Measurements from ENCODE around the gene TRAPPC3.

The TRAPPC3 gene

DNA sequence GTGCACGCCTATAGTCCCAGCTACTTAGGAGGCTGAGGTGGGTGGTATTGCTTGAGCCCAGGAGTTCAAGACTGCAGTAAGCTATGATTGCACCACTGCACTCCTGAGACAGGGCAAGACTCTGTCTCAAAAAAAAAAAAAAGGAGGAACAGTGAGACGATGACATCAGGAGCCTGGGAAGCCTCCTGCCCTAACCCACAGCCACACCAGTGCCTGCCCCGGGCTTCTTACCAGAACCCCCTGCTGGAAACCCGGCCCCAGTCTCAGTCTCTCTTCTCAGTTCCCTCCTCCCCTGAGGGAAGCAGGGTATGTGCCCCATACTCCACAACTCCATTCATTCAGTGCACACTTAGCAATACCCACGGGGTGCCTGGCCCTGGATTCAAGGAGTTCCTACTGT, 33.4 kb downstream of the TRAPPC3 start:
- no peak for DNase-seq

DNA sequence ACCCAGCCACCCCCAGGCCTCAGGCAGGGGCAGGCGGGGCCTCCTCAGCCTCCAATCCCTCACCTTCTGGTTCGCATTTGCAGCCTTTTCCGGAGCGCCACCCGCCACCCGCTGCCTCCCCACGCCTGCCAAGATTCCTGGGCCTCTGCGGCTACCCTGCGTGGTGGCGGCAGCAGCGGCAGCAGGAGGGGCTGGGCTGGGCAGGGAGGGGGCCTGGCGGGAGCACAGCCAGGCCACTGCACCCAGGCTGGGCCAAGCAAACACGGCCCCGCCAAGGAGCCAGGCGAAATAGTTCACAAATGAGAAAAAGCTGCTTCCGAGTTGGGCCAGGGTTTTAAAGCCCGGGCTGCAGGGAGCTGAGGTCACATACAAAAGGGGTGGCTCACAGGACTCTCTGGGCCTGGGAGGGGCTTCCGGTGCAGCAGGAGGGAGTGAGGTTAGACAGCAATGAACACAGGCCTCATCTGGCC, 34.1 kb downstream of the TRAPPC3 start:
- no peak overlapping the region for H3K27ac Mint-ChIP-seq
- H3K27me3 Mint-ChIP-seq: no peaks in the 10 kb centered on the region
- no peaks in the 10 kb centered on the region for H3K36me3 Mint-ChIP-seq (ENCODE audit: low read depth)
- DNase-seq: no peak
- H3K4me1 Mint-ChIP-seq (ENCODE audit: low read depth): peaks cover 6% of the 10 kb centered on the region
- no peaks in the 10 kb centered on the region for H3K9me3 Mint-ChIP-seq
- H3K4me3 Mint-ChIP-seq: no peak overlapping the region

More for the DNA sequence above, 33.4 kb downstream of the TRAPPC3 start:
- no peaks in the 10 kb centered on the region for H3K9me3 Mint-ChIP-seq
- no peak overlapping the region for H3K4me3 Mint-ChIP-seq
- H3K36me3 Mint-ChIP-seq (ENCODE audit: low read depth): no peaks in the 10 kb centered on the region
- H3K4me1 Mint-ChIP-seq (ENCODE audit: low read depth): peaks cover 5% of the 10 kb centered on the region
- H3K27me3 Mint-ChIP-seq: no peaks in the 10 kb centered on the region
- H3K27ac Mint-ChIP-seq: no peak overlapping the region

DNA sequence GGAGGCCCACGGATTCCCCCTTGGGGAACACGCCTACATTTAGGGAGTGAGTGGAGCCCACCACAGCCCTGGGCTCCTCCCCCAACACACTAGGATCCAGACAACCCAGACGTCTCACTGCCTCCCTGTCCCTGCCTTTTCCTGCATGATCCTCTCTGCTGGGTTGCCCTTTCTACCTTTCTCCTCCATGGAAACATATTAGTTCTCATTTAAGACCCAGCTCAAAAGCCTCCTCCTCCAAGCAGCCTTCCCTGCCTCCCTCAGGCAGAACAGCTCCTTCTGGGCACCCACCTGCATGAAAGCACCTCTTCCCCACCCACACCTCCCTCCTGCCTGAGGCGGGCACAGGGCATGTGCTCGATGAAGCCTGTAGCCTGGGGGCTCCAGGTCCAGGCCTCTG, 34.9 kb downstream of the TRAPPC3 start:
- Mint-ChIP-seq H3K4me3 (no peak overlapping the region), H3K4me1 (ENCODE audit: low read depth) (peaks cover 10% of the 10 kb centered on the region), H3K27me3 (no peaks in the 10 kb centered on the region), H3K27ac (no peak overlapping the region), H3K36me3 (ENCODE audit: low read depth) (no peaks in the 10 kb centered on the region), H3K9me3 (no peaks in the 10 kb centered on the region)
- no peak for DNase-seq

DNA sequence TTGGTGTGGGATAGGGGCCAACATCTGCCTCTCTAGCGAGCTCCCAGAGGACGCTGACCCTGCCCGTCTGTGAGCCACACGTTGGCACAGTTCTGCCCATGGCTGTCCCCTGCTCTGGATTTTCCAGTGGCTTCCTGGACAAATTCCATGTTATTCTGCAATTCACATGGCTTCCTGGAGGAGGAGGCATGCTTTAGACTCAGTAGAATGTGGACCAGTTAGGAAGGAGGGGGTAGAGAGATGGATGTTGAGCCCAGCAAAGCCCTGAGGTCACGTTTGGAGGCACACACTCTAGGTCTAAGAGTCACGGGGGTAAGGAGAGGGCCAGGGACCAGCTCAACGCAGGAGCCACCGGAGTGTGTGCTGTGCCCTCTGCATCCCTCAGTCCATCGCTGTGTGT, 36.5 kb downstream of the TRAPPC3 start:
- Mint-ChIP-seq H3K4me1 (ENCODE audit: low read depth) (peaks cover 24% of the 10 kb centered on the region), H3K9me3 (no peaks in the 10 kb centered on the region), H3K27ac (no peak overlapping the region), H3K4me3 (no peak overlapping the region), H3K36me3 (ENCODE audit: low read depth) (no peaks in the 10 kb centered on the region), H3K27me3 (no peaks in the 10 kb centered on the region)
- DNase-seq: no peak

DNA sequence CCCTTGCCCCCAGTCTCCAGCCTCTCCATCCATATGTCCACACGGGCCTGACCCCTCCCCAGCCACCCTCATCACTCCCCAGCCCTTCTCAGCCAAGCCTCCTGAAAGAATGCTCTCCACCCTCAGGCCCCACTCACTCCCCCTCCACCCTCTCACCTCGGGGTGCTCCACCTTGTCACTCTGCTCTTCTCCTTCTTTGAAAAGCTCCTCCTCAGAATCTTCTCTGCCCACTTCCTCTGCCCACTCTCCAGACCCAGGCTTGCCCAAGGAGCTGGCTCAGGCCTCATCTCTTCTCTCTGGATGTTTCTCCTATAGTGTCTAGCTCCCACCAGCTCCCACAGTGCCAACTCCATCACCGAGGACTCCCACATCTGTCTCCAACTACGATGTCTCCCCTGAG, 38.1 kb downstream of the TRAPPC3 start:
- Mint-ChIP-seq H3K4me3 (no peak overlapping the region), H3K27me3 (no peaks in the 10 kb centered on the region), H3K36me3 (ENCODE audit: low read depth) (no peaks in the 10 kb centered on the region), H3K4me1 (ENCODE audit: low read depth) (peaks cover 24% of the 10 kb centered on the region), H3K9me3 (no peaks in the 10 kb centered on the region), H3K27ac (no peak overlapping the region)
- no peak for DNase-seq

DNA sequence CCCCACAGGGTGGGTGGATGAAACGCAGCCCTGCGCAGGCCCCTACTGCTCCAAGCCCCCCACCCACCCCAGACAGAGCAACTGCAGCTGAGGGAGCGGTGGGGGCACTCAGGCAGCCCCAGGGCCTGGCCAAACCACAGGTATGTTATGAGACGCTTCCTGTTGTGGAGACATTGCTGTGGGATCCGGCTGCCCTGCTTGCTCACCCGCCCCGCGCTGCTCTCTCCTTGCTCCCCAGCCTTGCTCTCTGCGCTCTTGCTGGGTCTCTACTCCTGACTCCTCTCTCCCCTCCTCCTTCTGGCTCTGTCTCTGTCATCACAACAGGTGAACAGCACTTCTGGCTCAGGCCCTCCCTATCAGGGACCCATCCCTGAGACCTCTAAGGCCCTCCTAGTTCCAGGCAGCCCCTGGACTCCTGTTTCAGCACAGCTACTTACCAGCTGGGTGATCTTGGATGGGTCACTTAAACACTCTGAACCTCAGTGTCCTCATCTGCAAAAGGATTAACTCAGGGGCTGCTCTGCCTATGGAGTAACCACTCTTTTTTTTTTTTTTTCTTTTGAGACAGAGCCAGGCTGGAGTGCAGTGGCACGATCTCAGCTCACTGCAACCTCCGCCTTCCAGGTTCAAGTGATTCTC, 40.1 kb downstream of the TRAPPC3 start:
- peak; percentile 53 for DNase-seq
- Mint-ChIP-seq H3K4me3 (no peak overlapping the region), H3K4me1 (ENCODE audit: low read depth) (peaks cover 24% of the 10 kb centered on the region), H3K27ac (peak overlapping the region; percentile 72), H3K36me3 (ENCODE audit: low read depth) (no peaks in the 10 kb centered on the region), H3K9me3 (no peaks in the 10 kb centered on the region), H3K27me3 (no peaks in the 10 kb centered on the region)

DNA sequence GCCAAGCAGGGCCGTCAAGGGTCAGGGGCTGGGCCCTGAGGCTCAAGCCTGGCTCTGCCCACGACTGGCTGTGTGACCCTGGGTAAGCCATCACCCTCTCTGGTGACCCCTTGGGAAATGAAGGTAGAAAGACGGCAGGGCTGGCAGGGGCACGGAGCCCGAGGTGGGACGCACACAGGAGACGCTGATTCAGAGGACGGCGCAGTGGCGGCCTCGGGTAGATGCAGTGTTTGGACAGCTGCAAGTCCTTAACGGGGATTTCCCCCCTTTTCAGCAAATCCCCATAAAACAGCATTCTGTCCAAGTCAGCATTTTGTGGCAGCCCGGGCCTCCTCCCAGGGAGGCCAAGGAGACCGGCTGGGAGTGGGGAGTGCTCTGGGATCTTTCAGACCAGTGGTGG, 41.0 kb downstream of the TRAPPC3 start:
- H3K4me3 Mint-ChIP-seq: no peak overlapping the region
- H3K36me3 Mint-ChIP-seq (ENCODE audit: low read depth): no peaks in the 10 kb centered on the region
- DNase-seq: no peak
- no peak overlapping the region for H3K27ac Mint-ChIP-seq
- no peaks in the 10 kb centered on the region for H3K27me3 Mint-ChIP-seq
- H3K9me3 Mint-ChIP-seq: no peaks in the 10 kb centered on the region
- peaks cover 24% of the 10 kb centered on the region for H3K4me1 Mint-ChIP-seq (ENCODE audit: low read depth)

DNA sequence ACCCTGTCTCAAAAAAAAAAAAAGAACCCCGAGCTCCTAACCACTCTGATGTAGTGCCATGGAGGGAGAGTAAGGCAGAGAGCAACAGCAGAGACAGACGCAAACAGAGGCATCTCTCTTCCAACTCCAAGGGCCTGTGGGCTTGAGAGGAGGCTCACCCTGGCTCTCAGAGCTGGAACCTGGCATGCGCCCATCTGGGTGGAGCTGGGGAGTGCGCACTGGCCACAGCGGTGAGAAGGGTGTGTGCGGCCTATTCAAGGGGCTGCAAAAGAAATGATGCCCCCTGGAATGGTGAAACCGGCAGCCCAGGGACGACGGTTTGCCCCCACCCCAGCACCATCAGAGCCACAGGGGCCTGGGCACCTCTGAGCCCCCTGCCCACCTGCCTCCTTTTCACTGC, 41.9 kb downstream of the TRAPPC3 start:
- H3K4me3 Mint-ChIP-seq: no peak overlapping the region
- no peak for DNase-seq
- no peaks in the 10 kb centered on the region for H3K36me3 Mint-ChIP-seq (ENCODE audit: low read depth)
- no peaks in the 10 kb centered on the region for H3K27me3 Mint-ChIP-seq
- H3K4me1 Mint-ChIP-seq (ENCODE audit: low read depth): peaks cover 24% of the 10 kb centered on the region
- no peaks in the 10 kb centered on the region for H3K9me3 Mint-ChIP-seq
- H3K27ac Mint-ChIP-seq: peak overlapping the region; percentile 47

DNA sequence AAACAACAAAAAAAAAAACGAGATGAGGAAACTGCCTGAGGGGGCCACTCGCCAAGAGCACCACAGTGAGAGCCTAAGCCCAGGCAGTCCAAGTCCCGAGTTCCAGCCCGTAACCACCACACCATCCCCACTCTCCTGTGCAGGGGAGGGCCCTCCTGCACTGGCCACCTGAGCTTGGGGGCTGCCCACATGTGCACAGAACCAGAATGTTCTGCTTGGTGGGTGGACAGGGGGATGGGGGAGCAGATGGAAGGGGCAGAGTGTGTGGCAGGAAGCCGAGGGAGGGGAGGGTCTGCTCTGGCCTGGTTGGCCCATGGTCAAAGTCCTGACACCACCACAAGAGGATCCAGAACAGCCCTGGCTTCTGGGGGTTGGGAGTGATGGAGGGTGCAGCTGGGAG, 43.0 kb downstream of the TRAPPC3 start:
- H3K9me3 Mint-ChIP-seq: no peaks in the 10 kb centered on the region
- no peak overlapping the region for H3K27ac Mint-ChIP-seq
- peaks cover 22% of the 10 kb centered on the region for H3K4me1 Mint-ChIP-seq (ENCODE audit: low read depth)
- no peak overlapping the region for H3K4me3 Mint-ChIP-seq
- DNase-seq: no peak
- no peaks in the 10 kb centered on the region for H3K27me3 Mint-ChIP-seq
- no peaks in the 10 kb centered on the region for H3K36me3 Mint-ChIP-seq (ENCODE audit: low read depth)

DNA sequence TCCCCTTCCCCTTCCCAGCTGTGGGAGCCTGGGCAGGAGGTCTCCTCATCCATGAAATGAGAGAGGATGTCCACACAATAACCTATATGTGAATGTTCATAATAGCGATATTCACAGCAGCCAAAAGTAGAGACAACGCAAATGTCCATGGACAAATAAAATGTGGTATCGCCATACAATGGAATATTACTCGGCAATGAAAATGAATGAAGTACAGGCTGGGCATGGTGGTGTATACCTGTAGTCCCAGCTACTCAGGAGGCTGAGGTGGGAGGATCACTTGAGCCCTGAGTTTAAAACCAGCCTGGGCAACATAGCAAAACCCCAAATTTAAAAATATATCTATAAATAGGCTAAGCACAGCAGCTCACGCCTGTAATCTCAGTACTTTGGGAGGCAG, 47.7 kb downstream of the TRAPPC3 start:
- peaks cover 4% of the 10 kb centered on the region for H3K4me1 Mint-ChIP-seq (ENCODE audit: low read depth)
- H3K36me3 Mint-ChIP-seq (ENCODE audit: low read depth): peaks cover 4% of the 10 kb centered on the region
- DNase-seq: no peak
- H3K4me3 Mint-ChIP-seq: no peak overlapping the region
- no peak overlapping the region for H3K27ac Mint-ChIP-seq
- no peaks in the 10 kb centered on the region for H3K27me3 Mint-ChIP-seq
- H3K9me3 Mint-ChIP-seq: no peaks in the 10 kb centered on the region

DNA sequence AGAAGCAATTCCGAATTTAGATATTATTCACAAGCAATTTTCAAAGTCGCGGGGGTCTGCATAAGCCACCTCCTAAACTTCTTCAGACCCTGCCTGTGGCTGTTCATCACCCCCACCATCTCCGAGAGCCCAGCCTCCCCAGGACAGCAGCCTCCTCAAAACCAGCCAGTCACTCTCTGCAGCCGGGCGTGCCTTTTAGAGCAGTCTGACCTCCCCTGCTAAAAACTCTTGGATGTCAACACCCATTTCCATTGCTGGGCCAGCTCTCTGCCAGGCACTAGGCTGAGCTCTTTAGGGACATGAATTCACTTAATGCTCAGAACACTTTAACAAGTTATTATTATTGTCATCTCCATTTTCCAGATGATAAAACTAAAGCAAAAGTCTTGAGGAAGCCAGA, 48.9 kb downstream of the TRAPPC3 start:
- Mint-ChIP-seq H3K4me1 (ENCODE audit: low read depth) (peaks cover 4% of the 10 kb centered on the region), H3K27ac (no peak overlapping the region), H3K4me3 (no peak overlapping the region), H3K27me3 (no peaks in the 10 kb centered on the region), H3K9me3 (no peaks in the 10 kb centered on the region), H3K36me3 (ENCODE audit: low read depth) (peaks cover 15% of the 10 kb centered on the region)
- no peak for DNase-seq

DNA sequence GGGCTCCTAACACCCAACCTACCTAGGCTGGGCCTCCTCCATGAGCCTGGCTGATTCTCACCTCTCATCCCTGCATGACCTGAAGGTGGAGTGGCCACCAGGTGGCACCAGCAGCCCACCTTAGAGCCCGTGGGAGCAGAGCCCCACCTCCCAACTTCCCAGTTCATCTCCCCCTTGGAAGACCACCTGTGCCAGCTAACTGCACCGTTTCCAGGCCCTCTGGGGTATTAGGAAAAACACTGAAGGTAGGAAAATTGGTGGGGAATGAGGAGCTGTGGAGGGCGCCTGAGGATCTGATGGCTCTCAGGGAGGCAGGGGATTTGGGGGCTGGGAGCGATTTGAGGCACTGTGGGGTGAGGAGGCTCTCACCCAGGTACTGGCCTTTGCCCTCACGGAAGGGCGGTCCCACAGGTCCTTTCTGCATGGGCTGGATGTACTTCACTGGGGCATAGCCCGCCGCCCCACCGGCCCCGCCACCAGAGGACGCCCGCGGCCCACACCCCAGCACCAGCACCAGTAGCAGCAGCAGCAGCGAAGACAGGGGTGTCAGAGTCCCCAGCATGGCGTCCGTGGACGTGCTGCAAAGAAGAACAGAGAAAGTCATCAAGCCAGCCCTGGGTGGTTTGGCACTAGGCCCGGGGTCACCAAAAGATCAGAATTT, 49.5 kb downstream of the TRAPPC3 start:
- H3K9me3 Mint-ChIP-seq: no peaks in the 10 kb centered on the region
- peaks cover 4% of the 10 kb centered on the region for H3K4me1 Mint-ChIP-seq (ENCODE audit: low read depth)
- peaks cover 19% of the 10 kb centered on the region for H3K36me3 Mint-ChIP-seq (ENCODE audit: low read depth)
- peak; percentile 84 for DNase-seq
- H3K27ac Mint-ChIP-seq: no peak overlapping the region
- no peaks in the 10 kb centered on the region for H3K27me3 Mint-ChIP-seq
- peak overlapping the region; percentile 12 for H3K4me3 Mint-ChIP-seq

DNA sequence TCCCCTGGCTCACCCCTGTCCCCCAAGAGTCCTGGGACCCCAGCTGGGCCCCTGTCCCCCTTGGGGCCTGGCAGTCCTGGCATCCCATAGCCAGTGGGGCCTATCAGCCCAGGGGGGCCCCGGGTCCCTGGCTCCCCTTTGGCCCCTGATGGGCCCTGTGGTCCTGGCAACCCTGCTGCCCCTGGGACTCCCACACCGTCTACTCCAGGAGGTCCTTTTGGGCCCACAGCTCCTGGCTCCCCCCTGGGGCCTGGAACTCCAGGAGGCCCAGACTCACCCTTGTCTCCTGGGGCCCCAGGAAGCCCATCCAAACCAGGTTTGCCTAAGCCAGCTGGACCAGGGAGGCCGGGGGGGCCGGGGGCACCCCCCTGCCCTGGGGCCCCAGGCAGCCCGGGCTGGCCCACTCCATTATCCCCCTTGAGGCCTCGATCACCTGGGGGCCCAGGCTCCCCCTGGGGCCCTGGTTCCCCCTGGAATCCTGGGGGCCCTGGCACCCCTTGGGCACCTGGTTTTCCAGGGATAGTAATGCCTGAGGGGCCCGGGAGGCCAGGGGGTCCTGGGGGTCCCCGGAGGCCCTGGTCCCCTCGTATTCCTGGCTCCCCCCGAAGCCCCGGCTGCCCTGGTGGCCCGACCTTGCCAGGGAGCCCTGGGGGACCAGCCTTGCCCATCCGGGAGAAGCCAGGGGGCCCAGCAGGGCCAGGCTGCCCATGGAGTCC, 50.5 kb downstream of the TRAPPC3 start:
- Mint-ChIP-seq H3K36me3 (ENCODE audit: low read depth) (peaks cover 29% of the 10 kb centered on the region), H3K4me1 (ENCODE audit: low read depth) (peaks cover 4% of the 10 kb centered on the region), H3K4me3 (no peak overlapping the region), H3K27ac (no peak overlapping the region), H3K27me3 (no peaks in the 10 kb centered on the region), H3K9me3 (no peaks in the 10 kb centered on the region)
- DNase-seq: no peak

DNA sequence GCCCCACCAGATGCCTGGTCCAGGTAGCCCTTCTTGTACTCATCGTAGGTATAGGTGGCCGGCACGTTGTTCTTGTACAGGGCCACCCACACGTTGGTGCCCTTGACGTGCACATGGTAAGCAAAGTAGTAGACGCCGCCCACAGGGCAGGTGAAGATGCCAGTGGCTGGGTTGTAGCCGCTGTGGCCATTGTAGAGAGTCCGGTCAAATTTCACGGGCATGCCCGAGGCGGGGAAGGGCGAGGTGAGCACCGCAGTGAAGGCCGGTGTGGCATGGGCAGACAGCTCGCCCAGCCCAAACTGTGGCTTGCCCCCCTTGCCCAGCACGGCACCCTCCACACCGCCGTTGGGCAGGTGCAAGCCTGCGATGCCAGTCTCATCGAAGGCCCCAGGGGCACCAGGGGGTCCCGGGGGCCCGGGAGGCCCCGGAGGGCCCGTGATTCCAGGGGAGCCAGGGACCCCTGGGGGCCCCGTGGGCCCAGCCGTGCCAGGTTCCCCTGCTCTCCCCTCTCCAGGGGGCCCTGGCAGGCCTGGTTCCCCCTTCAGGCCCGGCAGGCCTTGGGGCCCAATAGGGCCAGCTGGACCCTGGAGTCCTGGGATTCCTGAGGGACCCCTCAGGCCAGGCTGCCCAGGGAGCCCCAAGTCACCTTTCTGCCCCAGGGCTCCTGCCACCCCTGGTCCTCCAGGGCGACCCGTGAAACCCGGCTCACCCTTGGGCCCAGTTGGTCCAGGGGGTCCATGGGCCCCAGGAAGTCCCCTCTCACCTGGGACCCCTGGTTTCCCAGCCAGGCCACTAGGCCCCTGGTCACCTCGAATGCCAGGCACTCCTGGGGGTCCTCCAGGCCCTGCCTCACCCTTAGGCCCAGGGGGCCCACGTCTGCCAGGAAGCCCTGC, 51.3 kb downstream of the TRAPPC3 start:
- Mint-ChIP-seq H3K27ac (no peak overlapping the region), H3K4me3 (no peak overlapping the region)

More for the DNA sequence above, 51.3 kb downstream of the TRAPPC3 start:
- H3K27me3 Mint-ChIP-seq: no peaks in the 10 kb centered on the region
- H3K36me3 Mint-ChIP-seq (ENCODE audit: low read depth): peaks cover 37% of the 10 kb centered on the region
- peaks cover 4% of the 10 kb centered on the region for H3K4me1 Mint-ChIP-seq (ENCODE audit: low read depth)
- no peak for DNase-seq
- H3K9me3 Mint-ChIP-seq: no peaks in the 10 kb centered on the region

All from activated T-cell treated with anti-CD3 and anti-CD28 coated beads, Interleukin-2, amount 50 U/mL, for 24 hours (primary cell).